HCT116 (cell line): ENCODE data around the gene RASL11A. TPM values are rescaled to one million over a fixed set of nuclear protein-coding genes. Genes with fewer than 3 reads are reported as not detected.

Source experiments
- ATAC-seq: fragments of 200-7000 bp; cut with Tn5 transposase; 2 replicates; pipeline ENCODE4 v1.9.1; 2020; ENCODE audit warnings: mild to moderate bottlenecking, moderate library complexity
- BruUV-seq: library from RNA; stranded (reverse); fragments of 400-500 nt; replicated peaks from 2 replicates; lab custom pipeline; 2021; lab: Mats Ljungman, UMichigan
- CTCF ChIA-PET: fragments of 300-600 bp; sonication (Branson Sonifier 250); formaldehyde crosslinking; loops from one replicate; lab custom pipeline; 2021; ENCODE audit warnings: antibody characterized with exemption; lab: Charles Lee
- POLR2A ChIA-PET: fragments of 300-600, 350-600 bp; sonication (Branson Sonifier 250); formaldehyde crosslinking; loops from one replicate; lab custom pipeline; 2021; ENCODE audit warnings: antibody characterized with exemption; lab: Charles Lee
- RAD21 ChIA-PET, 2 experiments: fragments of 300-600 bp; sonication (Branson Sonifier 250); formaldehyde crosslinking; loops; one replicate each; lab custom pipeline; 2023; ENCODE audit warnings: low total read pairs in 2 of 2; ENCODE audit not compliant: uncharacterized antibody in 2 of 2, unreplicated experiment in 2 of 2, low non-redundant PET in 1 of 2; lab: Charles Lee
- DNase-seq: peaks from one replicate; pipeline ENCODE4 v3.0.0-alpha.2; 2010; ENCODE audit warnings: low read depth, low spot score
- H2AFZ ChIP-seq: fragments of 200-600 bp; shearing (Covaris generic), sonication (generic); 2 replicates; pipeline ENCODE4 v1.6.1; 2017; ENCODE audit warnings: low read depth, mixed run types, mixed read lengths, antibody characterized with exemption, low read length; ENCODE audit not compliant: poor library complexity, severe bottlenecking
- H3K27ac ChIP-seq: 2 replicates; pipeline ENCODE4 v1.5.1; 2012; ENCODE audit warnings: low read depth, low read length
- H3K27me3 ChIP-seq: fragments of 200-600 bp; sonication (generic); 2 replicates; pipeline ENCODE4 v1.6.1; 2016; ENCODE audit warnings: mixed run types, low read length, mixed read lengths; ENCODE audit not compliant: insufficient read depth
- H3K36me3 ChIP-seq, 2 experiments: fragments of 200-500 bp in 1 of 2; fragments of 200-600 bp in 1 of 2; sonication (Bioruptor generic) in 1 of 2; sonication (generic) in 1 of 2; 2 replicates each; pipeline versions ENCODE4 v1.5.1 to v1.6.1; 2014 to 2016; ENCODE audit warnings: low read length in 2 of 2, inconsistent platforms in 1 of 2, mixed read lengths in 1 of 2, mixed run types in 1 of 2; ENCODE audit not compliant: insufficient read depth in 2 of 2, control insufficient read depth in 1 of 2
- H3K4me1 ChIP-seq, 2 experiments: fragments of 200-600 bp in 1 of 2; sonication (generic) in 1 of 2; 2 replicates each; pipeline versions ENCODE4 v1.5.1 to v1.6.1; 2012 to 2017; ENCODE audit warnings: low read length in 2 of 2, inconsistent platforms in 1 of 2, mild to moderate bottlenecking in 1 of 2, mixed read lengths in 1 of 2, mixed run types in 1 of 2, moderate library complexity in 1 of 2; ENCODE audit not compliant: insufficient read depth in 2 of 2, control insufficient read depth in 1 of 2
- H3K4me2 ChIP-seq: fragments of 200-600 bp; sonication (generic); 2 replicates; pipeline ENCODE4 v1.6.1; 2017; ENCODE audit warnings: mixed run types, low read length, mixed read lengths
- H3K4me3 ChIP-seq, 2 experiments: fragments of 200-600 bp in 1 of 2; sonication (generic) in 1 of 2; replicated peaks in 1 of 2; 2 replicates each; pipeline ENCODE4 v1.5.1; 2011 to 2016; ENCODE audit warnings: low read length in 2 of 2, control low read depth in 1 of 2, low read depth in 1 of 2, mild to moderate bottlenecking in 1 of 2, mixed read lengths in 1 of 2, mixed run types in 1 of 2
- H3K79me2 ChIP-seq: fragments of 200-600 bp; sonication (generic); 2 replicates; pipeline ENCODE4 v1.6.1; 2017; ENCODE audit warnings: mild to moderate bottlenecking, mixed run types, low read length, moderate library complexity, mixed read lengths; ENCODE audit not compliant: insufficient read depth
- H3K9ac ChIP-seq: fragments of 200-600 bp; sonication (generic); 2 replicates; pipeline ENCODE4 v1.6.1; 2016; ENCODE audit warnings: low read length, mixed read lengths
- H3K9me2 ChIP-seq: fragments of 200-600 bp; sonication (generic), shearing (Covaris generic); 2 replicates; pipeline ENCODE4 v1.6.1; 2017; ENCODE audit warnings: mixed run types, mild to moderate bottlenecking, moderate library complexity; ENCODE audit not compliant: insufficient read depth
- H3K9me3 ChIP-seq, 2 experiments: fragments of 200-500 bp in 1 of 2; fragments of 200-600 bp in 1 of 2; sonication (Bioruptor generic) in 1 of 2; sonication (generic) in 1 of 2; 2 replicates each; pipeline ENCODE4 v1.6.1; 2014 to 2017; ENCODE audit warnings: low read length in 2 of 2, mixed read lengths in 2 of 2, inconsistent platforms in 1 of 2, low read depth in 1 of 2, mild to moderate bottlenecking in 1 of 2, mixed run types in 1 of 2, moderate library complexity in 1 of 2; ENCODE audit not compliant: control insufficient read depth in 1 of 2, insufficient read depth in 1 of 2
- H4K20me1 ChIP-seq: fragments of 200-600 bp; sonication (generic), shearing (Covaris generic); 2 replicates; pipeline ENCODE4 v1.6.1; 2017; ENCODE audit warnings: mixed run types, mild to moderate bottlenecking, moderate library complexity; ENCODE audit not compliant: insufficient read depth
- JUND ChIP-seq: IDR thresholded peaks from 2 replicates; pipeline ENCODE4 v1.6.1; 2012
- POLR2A ChIP-seq: IDR thresholded peaks from 2 replicates; pipeline ENCODE4 v1.7.0; 2011; ENCODE audit warnings: borderline replicate concordance; ENCODE audit not compliant: insufficient read depth, insufficient read length; ENCODE audit errors: extremely low read depth
- SIN3A ChIP-seq: IDR thresholded peaks from 2 replicates; pipeline ENCODE4 v1.6.1; 2012; ENCODE audit warnings: low read depth
- YY1 ChIP-seq: IDR thresholded peaks from 2 replicates; pipeline ENCODE4 v1.6.1; 2011; ENCODE audit warnings: low read length, low read depth, moderate library complexity, mild to moderate bottlenecking; ENCODE audit not compliant: insufficient replicate concordance; ENCODE audit errors: extremely low read depth
- intact Hi-C: fragments of 100-400 bp; cut with micrococcal nuclease; formaldehyde crosslinking; loops from 2 replicates; pipeline ENCODE4 v1.10.0; 2022
- total RNA-seq: library from RNA; stranded (reverse); gene quantifications from one replicate; pipeline ENCODE4 v1.2.1, GENCODE V29; 2021; ENCODE audit not compliant: unreplicated experiment

The RASL11A gene
- total RNA-seq, 1 experiment from 2014 or later: 5.0 TPM

GRCh38 chr13:27228131-27228530, 42.5 kb upstream of the RASL11A start:
- Histone ChIP-seq H3K36me3 (no peaks in the 10 kb centered on the region), H3K9me2 (no peaks in the 10 kb centered on the region), H3K27me3 (no peaks in the 10 kb centered on the region), H3K9me3 (no peaks in the 10 kb centered on the region), H3K4me2 (no peak overlapping the region), H3K79me2 (no peaks in the 10 kb centered on the region), H3K4me3 (no peak overlapping the region), H3K4me1 (no peaks in the 10 kb centered on the region; a peak in 1 of 4 replicates), H3K27ac (no peak overlapping the region), H4K20me1 (no peaks in the 10 kb centered on the region), H2AFZ (no peak overlapping the region), H3K9ac (no peak overlapping the region)
- POLR2A ChIA-PET: no interaction called here
- CTCF ChIA-PET: no interaction called here
- ATAC-seq: no peak
- intact Hi-C loops: no loop called here
- no TSS peak for BruUV-seq
- RAD21 ChIA-PET: no interaction called here
- no peak for TF ChIP-seq POLR2A
- no peak for DNase-seq

GRCh38 chr13:27229642-27230041, 41.0 kb upstream of the RASL11A start:
- H3K4me3 ChIP-seq: no peak overlapping the region
- H3K4me2 ChIP-seq: no peak overlapping the region
- H3K27me3 ChIP-seq: no peaks in the 10 kb centered on the region
- no peaks in the 10 kb centered on the region for H3K9me3 ChIP-seq
- no peaks in the 10 kb centered on the region for H4K20me1 ChIP-seq
- H3K9me2 ChIP-seq: no peaks in the 10 kb centered on the region
- H3K9ac ChIP-seq: no peak overlapping the region
- intact Hi-C loops: no loop called here
- H3K4me1 ChIP-seq: no peaks in the 10 kb centered on the region; a peak in 1 of 4 replicates
- H3K36me3 ChIP-seq: no peaks in the 10 kb centered on the region
- RAD21 ChIA-PET: interaction anchor here in 1 of 2 experiments (0.7 kb wide), 1 partner anchor 11 kb away, joined by 3 read pairs; no protein-coding TSS in a partner anchor
- H2AFZ ChIP-seq: no peak overlapping the region
- TF ChIP-seq YY1: no peak
- TF ChIP-seq JUND: no peak
- TF ChIP-seq SIN3A: no peak
- TF ChIP-seq, all 23 proteins: peak for 0
- DNase-seq (no peak), ATAC-seq (no peak)
- CTCF ChIA-PET: no interaction called here
- H3K79me2 ChIP-seq: no peaks in the 10 kb centered on the region
- POLR2A ChIA-PET: no interaction called here
- no TSS peak for BruUV-seq
- no peak overlapping the region for H3K27ac ChIP-seq
